IMR-90 (cell line): Measurements from ENCODE around the gene UNC13C. TPM values are rescaled to one million over a fixed set of nuclear protein-coding genes. Genes with fewer than 3 reads are reported as not detected.

ENCODE experiments used
- ATAC-seq: fragments of 200-7000 bp; cut with Tn5 transposase; 2 replicates; pipeline ENCODE4 v1.9.1; 2020; ENCODE audit warnings: low read depth, mild to moderate bottlenecking, moderate library complexity
- BruUV-seq: library from RNA; stranded (reverse); fragments of 400-500 nt; replicated peaks from 2 replicates; lab custom pipeline; 2021; lab: Mats Ljungman, UMichigan
- CTCF ChIA-PET: fragments of 300-600 bp; formaldehyde crosslinking; extraction: SDS; loops from one replicate; lab custom pipeline; 2021; ENCODE audit warnings: antibody characterized with exemption; lab: Yijun Ruan, JAX
- POLR2A ChIA-PET: fragments of 300-600 bp; sonication (Branson Sonifier 250); formaldehyde crosslinking; loops from one replicate; lab custom pipeline; 2022; ENCODE audit warnings: antibody characterized with exemption; ENCODE audit not compliant: unreplicated experiment; lab: Charles Lee
- DNase-seq: peaks from one replicate; pipeline ENCODE4 v3.0.0; 2013
- H2AFZ ChIP-seq: replicated peaks from 2 replicates; pipeline ENCODE3; 2013; ENCODE audit warnings: low read length, mild to moderate bottlenecking; ENCODE audit not compliant: poor library complexity
- H2AK5ac ChIP-seq: 2 replicates; pipeline ENCODE4 v1.6.1; 2013; ENCODE audit warnings: low read depth, low read length, inconsistent platforms
- H2AK9ac ChIP-seq: replicated peaks from 2 replicates; pipeline ENCODE3; 2013; ENCODE audit warnings: mild to moderate bottlenecking, low read depth, low read length, moderate library complexity; ENCODE audit not compliant: poor library complexity
- H2BK120ac ChIP-seq: 2 replicates; pipeline ENCODE4 v1.6.1; 2013; ENCODE audit warnings: low read depth, low read length, inconsistent platforms
- H2BK15ac ChIP-seq: 3 replicates; pipeline ENCODE4 v1.6.1; 2013; ENCODE audit warnings: low read depth, low read length, inconsistent platforms
- H2BK20ac ChIP-seq: 2 replicates; pipeline ENCODE4 v1.6.1; 2013; ENCODE audit warnings: low read depth, mild to moderate bottlenecking, inconsistent platforms, low read length, moderate library complexity
- H2BK5ac ChIP-seq: 2 replicates; pipeline ENCODE4 v1.6.1; 2013; ENCODE audit warnings: mild to moderate bottlenecking, low read depth, low read length, inconsistent platforms; ENCODE audit not compliant: poor library complexity, severe bottlenecking
- H3K14ac ChIP-seq: replicated peaks from 2 replicates; pipeline ENCODE4 v1.6.1; 2013; ENCODE audit warnings: low read depth, low read length, inconsistent platforms
- H3K18ac ChIP-seq: 2 replicates; pipeline ENCODE4 v1.6.1; 2013; ENCODE audit warnings: low read depth, low read length, control low read depth
- H3K23ac ChIP-seq: 2 replicates; pipeline ENCODE4 v1.6.1; 2013; ENCODE audit warnings: low read depth, low read length, inconsistent platforms
- H3K27ac ChIP-seq: 2 replicates; pipeline ENCODE4 v1.5.1; 2013; ENCODE audit warnings: mild to moderate bottlenecking, control low read depth, low read length; ENCODE audit not compliant: insufficient read depth
- H3K27me3 ChIP-seq: 2 replicates; pipeline ENCODE4 v1.6.1; 2013; ENCODE audit warnings: low read length; ENCODE audit not compliant: control insufficient read depth, insufficient read depth
- H3K36me3 ChIP-seq: 2 replicates; pipeline ENCODE4 v1.6.1; 2013; ENCODE audit warnings: low read length, mixed read lengths; ENCODE audit not compliant: control insufficient read depth, insufficient read depth
- H3K4ac ChIP-seq: 2 replicates; pipeline ENCODE4 v1.6.1; 2013; ENCODE audit warnings: low read depth, low read length, inconsistent platforms
- H3K4me1 ChIP-seq: 2 replicates; pipeline ENCODE4 v1.6.1; 2013; ENCODE audit warnings: low read length, mixed read lengths; ENCODE audit not compliant: control insufficient read depth, insufficient read depth
- H3K4me2 ChIP-seq: 2 replicates; pipeline ENCODE4 v1.6.1; 2013; ENCODE audit warnings: low read depth, mild to moderate bottlenecking, control low read depth, low read length, moderate library complexity
- H3K4me3 ChIP-seq: 2 replicates; pipeline ENCODE4 v1.5.1; 2013; ENCODE audit warnings: low read depth, mild to moderate bottlenecking, control low read depth, low read length, moderate library complexity; ENCODE audit not compliant: insufficient read depth
- H3K56ac ChIP-seq: 2 replicates; pipeline ENCODE4 v1.6.1; 2013; ENCODE audit warnings: low read length, inconsistent platforms; ENCODE audit not compliant: insufficient read depth; ENCODE audit errors: extremely low read depth
- H3K79me1 ChIP-seq, 2 experiments: 2 replicates each; pipeline ENCODE4 v1.6.1; 2013; ENCODE audit warnings: low read length in 2 of 2, inconsistent platforms in 1 of 2, low read depth in 1 of 2
- H3K9ac ChIP-seq: 2 replicates; pipeline ENCODE4 v1.6.1; 2013; ENCODE audit warnings: low read depth, low read length, control low read depth
- H3K9me1 ChIP-seq: 2 replicates; pipeline ENCODE4 v1.6.1; 2013; ENCODE audit warnings: low read length, inconsistent platforms; ENCODE audit not compliant: insufficient read depth
- H3K9me3 ChIP-seq: 2 replicates; pipeline ENCODE4 v1.6.1; 2013; ENCODE audit warnings: low read length; ENCODE audit not compliant: control insufficient read depth, insufficient read depth
- H4K20me1 ChIP-seq: 2 replicates; pipeline ENCODE4 v1.6.1; 2013; ENCODE audit warnings: low read length, inconsistent platforms; ENCODE audit not compliant: insufficient read depth
- H4K5ac ChIP-seq: 2 replicates; pipeline ENCODE4 v1.6.1; 2013; ENCODE audit warnings: mild to moderate bottlenecking, low read depth, low read length, control low read depth
- H4K8ac ChIP-seq, 2 experiments: 2 replicates each; pipeline ENCODE4 v1.6.1; 2013; ENCODE audit warnings: low read depth in 2 of 2, low read length in 2 of 2, control low read depth in 1 of 2, inconsistent platforms in 1 of 2
- H4K91ac ChIP-seq: 2 replicates; pipeline ENCODE4 v1.6.1; 2013; ENCODE audit warnings: low read depth, low read length, inconsistent platforms; ENCODE audit not compliant: insufficient read depth
- BHLHE40 ChIP-seq: fragments of 150-350 bp; IDR thresholded peaks from 2 replicates; pipeline ENCODE4 v1.6.1; 2016; ENCODE audit warnings: mild to moderate bottlenecking, low read depth, low read length
- MXI1 ChIP-seq: IDR thresholded peaks from 2 replicates; pipeline ENCODE4 v1.6.1; 2012; ENCODE audit warnings: low read depth, mild to moderate bottlenecking, low read length, moderate library complexity, borderline replicate concordance
- NFE2L2 ChIP-seq: fragments of 150-350 bp; IDR thresholded peaks from 2 replicates; pipeline ENCODE4 v1.6.1; 2016; ENCODE audit warnings: low read depth, mild to moderate bottlenecking, low read length
- POLR2A ChIP-seq: IDR thresholded peaks from 2 replicates; pipeline ENCODE4 v1.6.1; 2012; ENCODE audit warnings: mild to moderate bottlenecking, low read depth, low read length
- RFX5 ChIP-seq: IDR thresholded peaks from 2 replicates; pipeline ENCODE4 v1.8.0; 2012; ENCODE audit warnings: low read depth, mild to moderate bottlenecking, low read length, moderate library complexity
- WGBS, 2 experiments: methylation state at CpG; one replicate each; pipeline versions ENCODE4 v1.1.5 to v1.1.7; 2013; ENCODE audit warnings: missing lambda C conversion rate in 2 of 2; ENCODE audit not compliant: insufficient read length in 1 of 2; ENCODE audit errors: extremely low coverage in 2 of 2; 5-methylcytosine and 5-hydroxymethylcytosine counted together
- dilution Hi-C: fragments of 300-500 bp; cut with HindIII; formaldehyde crosslinking; loops from one replicate; pipeline ENCODE4 v1.14.3; 2018; ENCODE audit warnings: low sequenced_read_pairs; ENCODE audit not compliant: unreplicated experiment
- in situ Hi-C: fragments of 300-500 bp; cut with MboI; formaldehyde crosslinking; loops from 3 replicates; pipeline ENCODE4 v1.14.3; 2019; ENCODE audit warnings: low sequenced_read_pairs, inconsistent platforms, mixed read lengths
- intact Hi-C: fragments of 100-400 bp; cut with micrococcal nuclease; formaldehyde crosslinking; loops from 2 replicates; pipeline ENCODE4 v1.10.0; 2022
- polyA plus RNA-seq, 3 experiments: library from polyadenylated mRNA; depleted of rRNA; stranded (reverse); fragments of >200 nt; gene quantifications; 2 replicates each; pipeline ENCODE4 v1.2.3, GENCODE V29; 2012; ENCODE audit warnings: low replicate concordance in 1 of 3
- total RNA-seq: library from RNA; depleted of rRNA; stranded (reverse); fragments of >200 nt; gene quantifications from 2 replicates; pipeline ENCODE4 v1.2.3, GENCODE V29; 2012
- TF ChIP-seq, protein P1 (sequence below): conservative IDR thresholded peaks from 2 replicates; pipeline ENCODE4 v1.5.1; 2012; ENCODE audit warnings: mild to moderate bottlenecking, low read depth, low read length, improper control_type of control experiment

Gene UNC13C
- total and polyA plus RNA-seq, 2 of the 4 experiments (the other 2 are of a cell fraction): not detected

DNA sequence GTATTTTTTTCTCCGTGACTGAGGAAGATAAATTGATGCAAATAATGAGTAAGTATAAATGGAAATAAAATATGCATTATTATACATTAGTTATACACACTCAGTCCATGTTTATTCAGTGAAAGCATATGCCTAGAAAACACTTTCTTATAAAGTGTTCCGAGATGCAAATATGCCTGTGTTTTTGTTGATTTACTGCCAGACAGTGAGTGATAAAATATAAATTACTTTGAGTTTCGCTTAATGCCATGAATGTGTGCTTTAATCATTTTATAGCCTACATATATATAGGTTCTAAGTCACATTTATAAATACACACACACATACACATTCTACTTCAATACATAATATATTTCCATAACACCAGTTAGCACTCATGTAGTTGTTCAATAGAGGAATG lies 569.2 kb downstream of the UNC13C start:
- in situ Hi-C loops: no loop called here
- CTCF ChIA-PET: no interaction called here
- ATAC-seq: no peak

More for the DNA sequence above, 569.2 kb downstream of the UNC13C start:
- H3K23ac ChIP-seq: no peak overlapping the region
- no peak overlapping the region for H4K8ac ChIP-seq
- no peaks in the 10 kb centered on the region for H3K9me3 ChIP-seq
- H2BK15ac ChIP-seq: no peak overlapping the region
- no peak overlapping the region for H2BK5ac ChIP-seq
- intact Hi-C loops: no loop called here
- no peak overlapping the region for H3K27ac ChIP-seq
- no peak overlapping the region for H2BK120ac ChIP-seq
- no peak overlapping the region for H3K14ac ChIP-seq
- BruUV-seq: no TSS peak
- H3K9ac ChIP-seq: no peak overlapping the region
- H2BK20ac ChIP-seq: no peak overlapping the region
- H3K56ac ChIP-seq: no peak overlapping the region
- H4K5ac ChIP-seq: no peak overlapping the region
- H2AK5ac ChIP-seq: no peak overlapping the region
- POLR2A ChIA-PET: no interaction called here
- no peak for TF ChIP-seq RFX5
- TF ChIP-seq POLR2A: no peak
- TF ChIP-seq NFE2L2: no peak
- TF ChIP-seq, protein P1, sequence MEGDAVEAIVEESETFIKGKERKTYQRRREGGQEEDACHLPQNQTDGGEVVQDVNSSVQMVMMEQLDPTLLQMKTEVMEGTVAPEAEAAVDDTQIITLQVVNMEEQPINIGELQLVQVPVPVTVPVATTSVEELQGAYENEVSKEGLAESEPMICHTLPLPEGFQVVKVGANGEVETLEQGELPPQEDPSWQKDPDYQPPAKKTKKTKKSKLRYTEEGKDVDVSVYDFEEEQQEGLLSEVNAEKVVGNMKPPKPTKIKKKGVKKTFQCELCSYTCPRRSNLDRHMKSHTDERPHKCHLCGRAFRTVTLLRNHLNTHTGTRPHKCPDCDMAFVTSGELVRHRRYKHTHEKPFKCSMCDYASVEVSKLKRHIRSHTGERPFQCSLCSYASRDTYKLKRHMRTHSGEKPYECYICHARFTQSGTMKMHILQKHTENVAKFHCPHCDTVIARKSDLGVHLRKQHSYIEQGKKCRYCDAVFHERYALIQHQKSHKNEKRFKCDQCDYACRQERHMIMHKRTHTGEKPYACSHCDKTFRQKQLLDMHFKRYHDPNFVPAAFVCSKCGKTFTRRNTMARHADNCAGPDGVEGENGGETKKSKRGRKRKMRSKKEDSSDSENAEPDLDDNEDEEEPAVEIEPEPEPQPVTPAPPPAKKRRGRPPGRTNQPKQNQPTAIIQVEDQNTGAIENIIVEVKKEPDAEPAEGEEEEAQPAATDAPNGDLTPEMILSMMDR: no peak
- TF ChIP-seq MXI1: no peak
- TF ChIP-seq BHLHE40: no peak
- no peak overlapping the region for H2AFZ ChIP-seq
- no peak overlapping the region for H3K18ac ChIP-seq
- H3K27me3 ChIP-seq: no peaks in the 10 kb centered on the region
- no peak overlapping the region for H4K91ac ChIP-seq
- no peaks in the 10 kb centered on the region for H3K36me3 ChIP-seq
- no peak overlapping the region for H3K4me3 ChIP-seq
- dilution Hi-C loops: no loop called here
- no peak overlapping the region for H2AK9ac ChIP-seq
- no peaks in the 10 kb centered on the region for H4K20me1 ChIP-seq
- H3K4me2 ChIP-seq: no peak overlapping the region
- no CpG with 5 or more reads among the region's 3 CpGs for WGBS, 2 experiments
- no peaks in the 10 kb centered on the region for H3K79me1 ChIP-seq
- no peaks in the 10 kb centered on the region for H3K4me1 ChIP-seq
- H3K9me1 ChIP-seq: no peaks in the 10 kb centered on the region
- no peak for DNase-seq
- no peak overlapping the region for H3K4ac ChIP-seq
